ENCODE data around the gene TDG. TPM values are rescaled to one million over a fixed set of nuclear protein-coding genes. Genes with fewer than 3 reads are reported as not detected.
A peak's percentile ranks its signal among the peaks of the same experiment; 100 is the strongest.

The TDG gene
- total RNA-seq (47.9 and 50.1 TPM in 2 replicates), polyA plus RNA-seq (27.9 and 36.4 TPM in 2 replicates)

DNA sequence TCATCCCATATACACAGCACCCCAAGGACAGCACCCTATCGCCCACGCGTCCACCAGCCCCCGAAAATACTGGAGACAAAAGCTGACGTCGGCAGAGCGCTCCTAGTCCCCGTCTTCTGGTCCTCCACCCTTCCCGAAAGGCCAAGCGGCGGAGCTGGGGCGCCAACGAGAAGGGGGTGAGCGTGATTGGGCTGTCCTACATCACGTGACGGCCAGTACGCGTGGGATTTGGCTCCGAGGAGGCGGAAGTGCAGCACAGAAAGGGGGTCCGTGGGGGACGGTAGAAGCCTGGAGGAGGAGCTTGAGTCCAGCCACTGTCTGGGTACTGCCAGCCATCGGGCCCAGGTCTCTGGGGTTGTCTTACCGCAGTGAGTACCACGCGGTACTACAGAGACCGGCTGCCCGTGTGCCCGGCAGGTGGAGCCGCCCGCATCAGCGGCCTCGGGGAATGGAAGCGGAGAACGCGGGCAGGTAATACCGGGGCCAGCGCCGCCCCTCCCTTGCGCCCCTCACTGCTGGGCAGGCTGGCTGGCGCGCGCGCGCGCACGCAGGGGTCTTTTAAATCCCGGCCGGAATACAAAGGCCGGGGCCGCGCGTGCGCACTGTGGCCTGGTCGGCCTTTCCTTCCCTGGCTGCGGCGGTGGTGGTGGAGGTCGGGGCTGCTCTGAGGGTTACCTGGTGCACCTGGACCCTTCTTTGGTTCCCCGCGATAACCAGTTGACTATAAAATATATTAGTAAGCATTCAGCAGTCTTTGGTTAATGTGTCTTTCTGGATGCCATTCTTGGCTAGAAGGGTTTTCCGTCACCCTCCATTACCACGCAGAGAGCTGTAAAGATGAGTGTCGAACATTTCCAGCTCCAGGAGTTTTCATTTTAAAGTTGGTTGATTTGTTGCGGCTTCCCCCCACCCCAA lies at the start of gene TDG:
Gene TDG (plus strand): TSS at position 283 of the 915 bp plus-strand sequence. CDS start 166 bp downstream, at position 449.
- DNase-seq (ENCODE audit: low spot score), result peak; percentile 99
- H2AFZ ChIP-seq, result peak within 1 kb of the TSS; percentile 72

DNA sequence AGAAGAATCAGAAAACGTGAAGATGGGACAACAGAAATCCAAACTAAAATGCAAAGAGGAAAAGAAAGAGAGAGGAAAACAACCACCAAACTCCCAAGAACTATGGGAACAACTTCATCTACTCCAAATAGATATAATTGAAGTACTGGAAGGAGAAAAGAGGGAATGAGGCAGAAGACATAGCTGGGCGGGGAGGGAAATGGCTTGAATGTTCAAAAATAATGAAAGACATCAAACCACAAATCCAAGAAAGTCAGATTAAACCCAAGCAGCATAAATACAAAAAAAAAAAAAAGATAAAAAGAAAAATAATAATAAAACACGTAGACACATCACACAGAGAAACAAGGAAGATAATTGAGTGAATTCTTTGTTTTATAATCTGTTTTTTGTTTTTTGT lies 47.8 kb upstream of the TDG start:
- no peaks in the 10 kb centered on the region for H3K79me2 ChIP-seq
- H3K27ac ChIP-seq, result no peak overlapping the region
- H3K9me2 ChIP-seq (replicated peaks; ENCODE audit: insufficient read depth), result no peaks in the 10 kb centered on the region
- no peaks in the 10 kb centered on the region for H3K27me3 ChIP-seq
- TF ChIP-seq, protein P1, sequence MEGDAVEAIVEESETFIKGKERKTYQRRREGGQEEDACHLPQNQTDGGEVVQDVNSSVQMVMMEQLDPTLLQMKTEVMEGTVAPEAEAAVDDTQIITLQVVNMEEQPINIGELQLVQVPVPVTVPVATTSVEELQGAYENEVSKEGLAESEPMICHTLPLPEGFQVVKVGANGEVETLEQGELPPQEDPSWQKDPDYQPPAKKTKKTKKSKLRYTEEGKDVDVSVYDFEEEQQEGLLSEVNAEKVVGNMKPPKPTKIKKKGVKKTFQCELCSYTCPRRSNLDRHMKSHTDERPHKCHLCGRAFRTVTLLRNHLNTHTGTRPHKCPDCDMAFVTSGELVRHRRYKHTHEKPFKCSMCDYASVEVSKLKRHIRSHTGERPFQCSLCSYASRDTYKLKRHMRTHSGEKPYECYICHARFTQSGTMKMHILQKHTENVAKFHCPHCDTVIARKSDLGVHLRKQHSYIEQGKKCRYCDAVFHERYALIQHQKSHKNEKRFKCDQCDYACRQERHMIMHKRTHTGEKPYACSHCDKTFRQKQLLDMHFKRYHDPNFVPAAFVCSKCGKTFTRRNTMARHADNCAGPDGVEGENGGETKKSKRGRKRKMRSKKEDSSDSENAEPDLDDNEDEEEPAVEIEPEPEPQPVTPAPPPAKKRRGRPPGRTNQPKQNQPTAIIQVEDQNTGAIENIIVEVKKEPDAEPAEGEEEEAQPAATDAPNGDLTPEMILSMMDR (IDR thresholded peaks at IDR 0.05; ENCODE audit: poor library complexity), result no peak
- TF ChIP-seq EZH2 (IDR thresholded peaks at IDR 0.05; ENCODE audit: borderline replicate concordance), result no peak
- no peak for TF ChIP-seq EZH2phosphoT487 (IDR thresholded peaks at IDR 0.05; ENCODE audit: low read depth, severe bottlenecking, unreplicated experiment)
- H3K4me3 ChIP-seq, result no peak overlapping the region
- H2AFZ ChIP-seq, result no peak overlapping the region
- WGBS (ENCODE audit: low lambda C conversion rate, missing lambda C conversion rate), result 83% methylated on average over 3 of the region's 3 CpGs
- H3K9me3 ChIP-seq (ENCODE audit: low read depth), result no peaks in the 10 kb centered on the region
- no peak overlapping the region for H3K4me2 ChIP-seq
- no peaks in the 10 kb centered on the region for H4K20me1 ChIP-seq (ENCODE audit: insufficient read depth, poor library complexity, severe bottlenecking)
- no peaks in the 10 kb centered on the region for H3K36me3 ChIP-seq (replicated peaks; ENCODE audit: insufficient read depth, low read depth)
- no peaks in the 10 kb centered on the region for H3K4me1 ChIP-seq (ENCODE audit: insufficient read depth)
- no peak for DNase-seq (ENCODE audit: low spot score)

More for the DNA sequence above, at the start of gene TDG:
- peak within 1 kb of the TSS; percentile 97 for H3K27ac ChIP-seq
- WGBS (ENCODE audit: low lambda C conversion rate, missing lambda C conversion rate), result 1% methylated on average over 60 of the region's 64 CpGs
- peak within 1 kb of the TSS; percentile 85 for H3K4me2 ChIP-seq
- peaks cover 28% of the 10 kb centered on the region for H3K4me1 ChIP-seq (ENCODE audit: insufficient read depth)
- H3K36me3 ChIP-seq (replicated peaks; ENCODE audit: insufficient read depth, low read depth), result no peaks in the 10 kb centered on the region
- TF ChIP-seq EZH2 (IDR thresholded peaks at IDR 0.05; ENCODE audit: borderline replicate concordance), result no peak
- TF ChIP-seq, protein P1 (IDR thresholded peaks at IDR 0.05; ENCODE audit: poor library complexity), result peak; percentile 28
- peaks cover 70% of the 10 kb centered on the region for H3K79me2 ChIP-seq
- H3K4me3 ChIP-seq, result peak within 1 kb of the TSS; percentile 60
- peaks cover 19% of the 10 kb centered on the region for H4K20me1 ChIP-seq (ENCODE audit: insufficient read depth, poor library complexity, severe bottlenecking)
- no peaks in the 10 kb centered on the region for H3K9me2 ChIP-seq (replicated peaks; ENCODE audit: insufficient read depth)
- H3K9me3 ChIP-seq (ENCODE audit: low read depth), result no peaks in the 10 kb centered on the region
- no peaks in the 10 kb centered on the region for H3K27me3 ChIP-seq

DNA sequence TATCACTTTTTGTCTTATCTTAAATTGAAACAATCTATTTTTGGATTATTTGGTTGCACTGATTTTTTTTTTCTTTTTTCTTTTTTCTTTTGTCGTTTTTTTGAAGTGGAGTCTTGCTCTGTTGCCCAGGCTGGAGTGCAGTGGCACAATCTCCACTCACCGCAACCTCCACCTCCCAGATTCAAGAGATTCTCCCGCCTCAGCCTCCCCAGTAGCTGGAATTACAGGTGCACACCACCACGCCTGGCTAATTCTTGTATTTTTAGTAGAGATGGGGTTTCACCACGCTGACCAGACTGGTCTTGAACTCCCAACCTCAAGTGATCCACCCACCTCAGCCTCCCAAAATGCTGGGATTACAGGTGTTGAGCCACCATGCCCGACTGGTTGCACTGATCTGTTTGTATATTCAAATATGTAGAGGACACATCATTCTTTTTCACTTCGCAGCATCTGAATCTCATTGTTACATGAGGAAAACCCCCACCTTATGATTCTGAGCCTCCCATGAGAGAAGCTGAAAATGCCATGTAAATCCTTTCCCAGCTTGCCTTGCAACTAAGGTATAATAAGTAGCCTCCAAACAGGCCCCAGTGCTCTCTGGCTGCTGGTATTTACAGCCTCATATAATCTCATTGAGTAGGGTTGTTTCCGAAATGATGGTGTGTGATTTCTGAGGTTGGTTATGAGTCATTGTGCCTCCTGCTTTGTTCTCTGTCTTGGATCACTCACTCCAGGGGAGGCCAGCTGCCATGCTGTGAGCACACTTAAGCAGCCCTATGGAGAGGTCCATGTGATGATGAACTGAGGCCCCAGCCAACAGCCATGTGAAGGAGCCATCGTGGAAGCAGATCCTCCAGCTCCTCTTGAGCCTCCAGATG lies 40.7 kb upstream of the TDG start:
- TF ChIP-seq, protein P1 (IDR thresholded peaks at IDR 0.05; ENCODE audit: poor library complexity), result no peak
- TF ChIP-seq EZH2 (IDR thresholded peaks at IDR 0.05; ENCODE audit: borderline replicate concordance) (no peak), EZH2phosphoT487 (IDR thresholded peaks at IDR 0.05; ENCODE audit: low read depth, severe bottlenecking, unreplicated experiment) (no peak)
- H3K4me1 ChIP-seq (ENCODE audit: insufficient read depth), result no peaks in the 10 kb centered on the region
- no peak overlapping the region for H3K4me3 ChIP-seq
- H3K9me3 ChIP-seq (ENCODE audit: low read depth), result no peaks in the 10 kb centered on the region
- H3K79me2 ChIP-seq, result peaks cover 2% of the 10 kb centered on the region
- no peak overlapping the region for H3K4me2 ChIP-seq
- no peaks in the 10 kb centered on the region for H3K27me3 ChIP-seq
- H3K36me3 ChIP-seq (replicated peaks; ENCODE audit: insufficient read depth, low read depth), result no peaks in the 10 kb centered on the region
- H3K9me2 ChIP-seq (replicated peaks; ENCODE audit: insufficient read depth), result no peaks in the 10 kb centered on the region
- 84% methylated on average over 9 of the region's 9 CpGs for WGBS (ENCODE audit: low lambda C conversion rate, missing lambda C conversion rate)
- H2AFZ ChIP-seq, result no peak overlapping the region
- peak overlapping the region; percentile 84 for H3K27ac ChIP-seq
- H4K20me1 ChIP-seq (ENCODE audit: insufficient read depth, poor library complexity, severe bottlenecking), result no peaks in the 10 kb centered on the region
- DNase-seq (ENCODE audit: low spot score), result peak; percentile 58
